Adrenal gland (tissue), 12 donors: ENCODE measurements around the gene ZNF783. TPM values are rescaled to one million over a fixed set of nuclear protein-coding genes. Genes with fewer than 3 reads are reported as not detected.

Source experiments
- DNase-seq, 7 donors: peaks; one replicate each; pipeline ENCODE4 v3.0.0-alpha.2; 2019 to 2020
- H3K27ac ChIP-seq, 5 donors: fragments of 200-600 bp; sonication (generic) in 4 of 5; 1 replicate in 3 of 5; 2 replicates in 2 of 5; pipeline versions ENCODE4 v1.5.1 to v1.8.0; 2016 to 2020; ENCODE audit warnings: mild to moderate bottlenecking in 1 of 5
- H3K27me3 ChIP-seq: fragments of 200-600 bp; 2 replicates; pipeline ENCODE4 v1.8.0; 2021
- H3K36me3 ChIP-seq, 2 donors: fragments of 200-600 bp; replicated peaks in 1 of 2; 1 replicate in 1 of 2; 2 replicates in 1 of 2; pipeline versions ENCODE4 v1.5.1 to v1.8.0; 2018 to 2022
- H3K4me1 ChIP-seq, 2 donors: fragments of 200-600 bp; replicated peaks in 1 of 2; 1 replicate in 1 of 2; 2 replicates in 1 of 2; pipeline versions ENCODE4 v1.5.1 to v1.8.0; 2018 to 2021
- H3K4me3 ChIP-seq, 4 donors: fragments of 200-600 bp; sonication (generic) in 3 of 4; one replicate each; pipeline ENCODE4 v1.5.1; 2016 to 2018
- H3K9me3 ChIP-seq, 3 donors: fragments of 200-600 bp; sonication (generic) in 1 of 3; replicated peaks in 1 of 3; 1 replicate in 2 of 3; 2 replicates in 1 of 3; pipeline versions ENCODE4 v1.5.1 to v1.8.0; 2016 to 2021
- POLR2A ChIP-seq, 2 donors: fragments of 450-650 bp; IDR thresholded peaks; one replicate each; pipeline ENCODE4 v1.6.1; 2017; ENCODE audit warnings: antibody characterized with exemption in 2 of 2, mild to moderate bottlenecking in 2 of 2, moderate library complexity in 1 of 2
- WGBS, 4 donors: extraction: QIAGEN DNeasy Blood & Tissue Kit in 2 of 4; methylation state at CpG; one replicate each; pipeline versions ENCODE4 v1.1.5 to v1.1.7; 2013 to 2017; 5-methylcytosine and 5-hydroxymethylcytosine counted together
- intact Hi-C, 2 donors: fragments of 100-400 bp; cut with DNase I; formaldehyde crosslinking; loops; one replicate each; pipeline versions ENCODE4 v1.14.1 to v1.15.0; 2022 to 2023
- polyA plus RNA-seq, 3 donors: library from polyadenylated mRNA; stranded (reverse); fragments of 200-250 nt in 2 of 3; fragments of 350-450 nt in 1 of 3; fragmentation: Illumina TruSeq in 1 of 3; extraction: RNeasy Lipid Tissue Mini Kit (QIAGEN cat#74804) in 1 of 3; gene quantifications; one replicate each; pipeline ENCODE4 v1.2.3, GENCODE V29; 2013 to 2014
- total RNA-seq, 9 donors: library from RNA; depleted of rRNA in 4 of 9; stranded (reverse); fragments of >200 nt in 4 of 9; fragments of 120-200 nt in 1 of 9; fragmentation: NEBNext Ultra II Directional in 1 of 9; extraction: Animal tissue kit (Norgen Biotek cat#: 25700) in 1 of 9; gene quantifications; one replicate each; pipeline versions ENCODE4 v1.1.0 to v1.2.4, GENCODE V29; 2013 to 2023
- TF ChIP-seq, protein P1 (sequence below), 6 experiments: fragments of 450-650 bp in 4 of 6; fragments of 200-600 bp in 2 of 6; sonication (generic) in 1 of 6; IDR thresholded peaks; 1 replicate in 5 of 6; 2 replicates in 1 of 6; pipeline versions ENCODE4 v1.5.1 to v1.8.0; 2016 to 2021; ENCODE audit warnings: antibody characterized with exemption in 6 of 6, mild to moderate bottlenecking in 2 of 6, moderate library complexity in 1 of 6
- donor health status: healthy with polysubstance abuse.
- donor health status: Bipolar disorder and iron deficiency.
- donor health status: DM: yes; HTN: yes; CAD: no.
- donor health status: DM: no; HTN: no; CAD: no.
- donor health status: DM: no; HTN: no; CAD: no.
- donor health status: DM: yes; HTN: yes; CAD: no.

The ZNF783 gene
- total and polyA plus RNA-seq, 12 donors, result 3.2 to 23.6 (median 8.5) TPM

DNA sequence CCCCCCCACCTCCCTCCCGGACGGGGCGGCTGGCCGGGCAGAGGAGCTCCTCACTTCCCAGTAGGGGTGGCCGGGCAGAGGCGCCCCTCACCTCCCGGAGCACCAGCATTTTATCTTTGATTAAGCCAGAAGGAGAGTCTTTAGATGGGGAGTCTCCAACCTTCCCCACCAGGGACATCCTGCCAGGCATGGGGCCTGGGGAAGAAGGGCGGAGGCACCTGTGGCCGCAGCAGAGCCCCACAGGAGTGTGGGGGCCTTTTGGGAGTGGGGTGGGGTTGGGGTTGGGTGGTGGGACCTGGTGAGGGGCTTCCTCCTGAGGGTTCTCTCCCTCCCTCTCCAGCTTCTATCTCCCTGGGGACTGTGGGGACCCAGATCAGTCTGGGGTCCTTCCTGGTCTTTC, 18.2 kb downstream of the ZNF783 start:
- no peak for TF ChIP-seq POLR2A (IDR thresholded peaks at IDR 0.05)
- TF ChIP-seq, protein P1, sequence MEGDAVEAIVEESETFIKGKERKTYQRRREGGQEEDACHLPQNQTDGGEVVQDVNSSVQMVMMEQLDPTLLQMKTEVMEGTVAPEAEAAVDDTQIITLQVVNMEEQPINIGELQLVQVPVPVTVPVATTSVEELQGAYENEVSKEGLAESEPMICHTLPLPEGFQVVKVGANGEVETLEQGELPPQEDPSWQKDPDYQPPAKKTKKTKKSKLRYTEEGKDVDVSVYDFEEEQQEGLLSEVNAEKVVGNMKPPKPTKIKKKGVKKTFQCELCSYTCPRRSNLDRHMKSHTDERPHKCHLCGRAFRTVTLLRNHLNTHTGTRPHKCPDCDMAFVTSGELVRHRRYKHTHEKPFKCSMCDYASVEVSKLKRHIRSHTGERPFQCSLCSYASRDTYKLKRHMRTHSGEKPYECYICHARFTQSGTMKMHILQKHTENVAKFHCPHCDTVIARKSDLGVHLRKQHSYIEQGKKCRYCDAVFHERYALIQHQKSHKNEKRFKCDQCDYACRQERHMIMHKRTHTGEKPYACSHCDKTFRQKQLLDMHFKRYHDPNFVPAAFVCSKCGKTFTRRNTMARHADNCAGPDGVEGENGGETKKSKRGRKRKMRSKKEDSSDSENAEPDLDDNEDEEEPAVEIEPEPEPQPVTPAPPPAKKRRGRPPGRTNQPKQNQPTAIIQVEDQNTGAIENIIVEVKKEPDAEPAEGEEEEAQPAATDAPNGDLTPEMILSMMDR (IDR thresholded peaks at IDR 0.05), result no peak
- no peaks in the 10 kb centered on the region for H3K9me3 ChIP-seq
- 88 to 100% (median 100%) methylated on average over 2 to 6 of the region's 9 CpGs; no CpG with 5 or more reads in 1 of the 4 donors for WGBS, 4 donors
- no peak overlapping the region for H3K4me3 ChIP-seq
- no peaks in the 10 kb centered on the region for H3K27me3 ChIP-seq
- DNase-seq, result no peak
- H3K36me3 ChIP-seq, result peaks cover 0 to 40% of the 10 kb centered on the region in 2 donors
- intact Hi-C loops, result no loop called here
- peaks cover 0 to 5% of the 10 kb centered on the region in 2 donors for H3K4me1 ChIP-seq
- H3K27ac ChIP-seq, result no peak overlapping the region

DNA sequence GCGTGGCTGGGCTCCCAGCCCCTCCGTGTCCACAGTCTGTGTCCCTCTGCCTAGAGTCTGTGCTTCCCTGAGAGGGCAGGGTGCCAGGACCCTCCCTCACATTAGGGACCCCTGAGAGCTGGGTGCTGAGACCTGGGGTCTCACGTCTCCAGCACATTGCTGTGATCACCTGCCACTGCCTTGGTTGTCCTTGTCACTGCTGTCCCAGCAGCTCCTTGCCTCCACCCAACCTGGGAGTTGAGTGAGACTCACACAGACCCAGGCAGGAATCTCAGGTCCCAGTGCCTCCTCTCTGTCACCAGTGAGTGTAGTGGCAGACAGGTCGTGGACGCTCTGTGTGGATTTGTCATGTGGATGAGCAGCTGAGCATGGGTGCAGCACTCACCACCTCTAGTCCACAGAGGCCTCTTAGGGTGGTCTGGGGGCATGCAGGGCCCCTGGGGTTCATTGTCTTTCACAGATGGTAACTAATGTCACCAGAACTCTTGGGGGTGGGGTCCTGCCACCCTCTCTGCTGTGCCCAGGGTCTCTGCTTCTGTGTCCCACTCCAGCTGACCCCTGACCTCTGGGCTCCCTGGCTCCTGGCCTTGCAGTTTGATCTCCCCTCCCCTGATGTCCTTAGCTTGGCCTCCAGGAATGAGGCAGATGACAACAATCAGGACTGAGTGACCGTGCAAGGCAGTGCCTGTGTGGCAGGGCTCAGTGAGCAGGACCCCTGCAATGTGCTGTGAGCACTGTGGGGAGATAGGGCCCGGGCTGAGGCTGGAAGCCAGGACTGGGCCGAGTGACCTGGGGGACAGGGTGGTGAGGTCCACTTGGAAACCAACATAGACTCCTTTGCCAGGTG, 18.9 kb downstream of the ZNF783 start:
- peaks cover 0 to 33% of the 10 kb centered on the region in 2 donors for H3K36me3 ChIP-seq
- no peak for DNase-seq
- H3K27me3 ChIP-seq, result no peaks in the 10 kb centered on the region
- peaks cover 0 to 11% of the 10 kb centered on the region in 2 donors for H3K4me1 ChIP-seq
- H3K27ac ChIP-seq, result no peak overlapping the region
- H3K9me3 ChIP-seq, result no peaks in the 10 kb centered on the region
- WGBS, 4 donors, result 89 to 96% (median 92%) methylated on average over 5 to 8 of the region's 8 CpGs
- TF ChIP-seq, protein P1 (IDR thresholded peaks at IDR 0.05), result no peak
- TF ChIP-seq POLR2A (IDR thresholded peaks at IDR 0.05), result no peak
- intact Hi-C loops, result no loop called here
- H3K4me3 ChIP-seq, result no peak overlapping the region

DNA sequence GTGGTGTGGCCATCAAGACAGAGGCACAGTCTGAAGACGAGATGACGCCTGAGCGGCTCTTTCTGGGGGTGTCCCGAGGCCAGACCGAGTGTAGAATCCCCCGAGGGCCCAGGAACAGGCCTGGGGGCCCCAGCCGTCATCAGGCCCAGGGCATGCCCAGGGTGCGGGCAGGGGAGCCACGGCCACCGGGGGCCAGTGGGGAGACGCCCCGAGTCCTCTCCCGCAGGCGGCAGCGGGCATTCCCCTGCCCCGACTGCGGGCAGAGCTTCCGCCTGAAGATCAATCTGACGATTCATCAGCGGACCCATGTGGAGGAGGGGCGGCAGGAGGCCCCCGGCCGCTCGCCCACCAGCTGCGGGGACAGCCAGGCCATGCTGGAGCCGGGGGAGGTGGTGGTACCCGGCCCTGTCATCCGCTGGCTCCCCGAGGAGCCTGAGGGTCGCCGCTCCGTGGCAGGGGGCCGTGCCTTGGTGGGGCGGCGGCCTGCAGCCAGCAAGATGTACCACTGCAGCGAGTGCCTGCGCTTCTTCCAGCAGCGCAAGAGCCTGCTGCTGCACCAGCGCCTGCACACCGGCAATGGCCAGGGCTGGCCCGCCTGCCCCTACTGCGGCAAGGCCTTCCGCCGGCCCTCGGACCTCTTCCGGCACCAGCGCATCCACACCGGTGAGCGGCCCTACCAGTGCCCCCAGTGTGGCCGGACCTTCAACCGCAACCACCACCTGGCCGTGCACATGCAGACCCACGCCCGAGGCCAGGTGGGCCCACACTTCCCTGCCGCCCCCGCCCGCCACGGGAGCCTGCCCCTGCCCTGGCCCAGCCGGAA, 19.7 kb downstream of the ZNF783 start:
- 90 to 96% (median 94%) methylated on average over 2 to 59 of the region's 59 CpGs for WGBS, 4 donors
- H3K4me1 ChIP-seq, result peaks cover 0 to 13% of the 10 kb centered on the region in 2 donors
- no peak overlapping the region for H3K27ac ChIP-seq
- H3K36me3 ChIP-seq, result peaks cover 0 to 25% of the 10 kb centered on the region in 2 donors
- H3K9me3 ChIP-seq, result no peaks in the 10 kb centered on the region
- no peak overlapping the region for H3K4me3 ChIP-seq
- H3K27me3 ChIP-seq, result no peaks in the 10 kb centered on the region
- no peak for DNase-seq
- intact Hi-C loops, result no loop called here
- TF ChIP-seq, protein P1 (IDR thresholded peaks at IDR 0.05), result no peak

DNA sequence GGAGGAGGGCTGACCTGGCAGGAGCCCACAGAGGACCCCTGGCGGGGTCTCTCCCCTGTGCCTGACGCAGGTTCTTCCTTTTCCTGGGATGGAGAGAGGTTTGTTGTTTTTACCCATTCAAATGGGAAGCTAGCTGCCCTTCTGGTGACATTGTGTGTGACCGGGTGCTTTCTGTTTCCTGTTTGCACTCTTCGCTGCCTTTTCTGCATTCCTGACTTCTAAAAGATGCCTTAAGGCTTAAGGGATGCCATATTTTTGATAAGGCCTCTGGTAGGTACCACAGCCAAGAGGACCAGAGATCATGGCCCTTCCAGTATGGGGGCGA, 20.3 kb downstream of the ZNF783 start:
- Histone ChIP-seq H3K27ac (no peak overlapping the region), H3K36me3 (peaks cover 0 to 25% of the 10 kb centered on the region in 2 donors)

More for the DNA sequence above, 20.3 kb downstream of the ZNF783 start:
- no peak overlapping the region for H3K4me3 ChIP-seq
- peaks cover 0 to 13% of the 10 kb centered on the region in 2 donors for H3K4me1 ChIP-seq
- 86 to 93% (median 89%) methylated on average over 5 of the region's 5 CpGs for WGBS, 4 donors
- intact Hi-C loops, result no loop called here
- TF ChIP-seq POLR2A (IDR thresholded peaks at IDR 0.05), result no peak
- TF ChIP-seq, protein P1 (IDR thresholded peaks at IDR 0.05), result no peak
- no peaks in the 10 kb centered on the region for H3K27me3 ChIP-seq
- DNase-seq, result no peak
- no peaks in the 10 kb centered on the region for H3K9me3 ChIP-seq
